GM12864 (cell line): ENCODE results near the gene FOXM1.
A peak's percentile ranks its signal among the peaks of the same experiment; 100 is the strongest.

Experiments used
- DNase-seq: peaks from one replicate; pipeline ENCODE4 v3.0.0-alpha.2; 2011; ENCODE audit warnings: low read depth
- H3K4me3 ChIP-seq: 2 replicates; pipeline ENCODE4 v1.5.1; 2011; ENCODE audit warnings: mild to moderate bottlenecking, low read depth, low read length, control low read depth
- CTCF ChIP-seq: IDR thresholded peaks from 2 replicates; pipeline ENCODE4 v1.5.1; 2011; ENCODE audit warnings: low read depth, mild to moderate bottlenecking, moderate library complexity, low read length, control low read depth, inconsistent platforms; ENCODE audit errors: missing control alignments

FOXM1 gene

DNA sequence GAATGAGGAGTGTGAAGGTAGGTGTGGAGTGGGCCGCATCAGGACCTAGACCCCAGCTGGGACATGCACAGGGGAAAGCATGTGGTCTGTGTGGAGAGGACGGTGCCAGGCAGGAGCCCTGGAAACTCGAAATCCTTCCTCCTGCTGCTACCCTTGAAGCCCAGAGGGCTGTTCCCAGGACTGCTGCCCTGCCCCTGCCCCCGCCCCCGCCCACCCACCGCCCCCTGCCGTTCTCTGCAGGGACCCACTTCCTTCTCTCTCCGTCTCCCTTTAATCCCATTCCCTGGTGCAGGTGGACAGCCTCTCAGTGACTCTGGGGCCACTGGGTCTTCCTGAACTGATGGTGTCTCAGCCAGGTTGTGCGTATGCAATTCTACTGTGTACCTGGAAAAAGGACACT is 56.5 kb downstream of the FOXM1 start:
- H3K4me3 ChIP-seq: no peak overlapping the region
- TF ChIP-seq CTCF: no peak
- no peak for DNase-seq

GRCh38 chr12:2819810-2820209 is 57.2 kb downstream of the FOXM1 start:
- DNase-seq: no peak
- no peak for TF ChIP-seq CTCF
- no peak overlapping the region for H3K4me3 ChIP-seq

DNA sequence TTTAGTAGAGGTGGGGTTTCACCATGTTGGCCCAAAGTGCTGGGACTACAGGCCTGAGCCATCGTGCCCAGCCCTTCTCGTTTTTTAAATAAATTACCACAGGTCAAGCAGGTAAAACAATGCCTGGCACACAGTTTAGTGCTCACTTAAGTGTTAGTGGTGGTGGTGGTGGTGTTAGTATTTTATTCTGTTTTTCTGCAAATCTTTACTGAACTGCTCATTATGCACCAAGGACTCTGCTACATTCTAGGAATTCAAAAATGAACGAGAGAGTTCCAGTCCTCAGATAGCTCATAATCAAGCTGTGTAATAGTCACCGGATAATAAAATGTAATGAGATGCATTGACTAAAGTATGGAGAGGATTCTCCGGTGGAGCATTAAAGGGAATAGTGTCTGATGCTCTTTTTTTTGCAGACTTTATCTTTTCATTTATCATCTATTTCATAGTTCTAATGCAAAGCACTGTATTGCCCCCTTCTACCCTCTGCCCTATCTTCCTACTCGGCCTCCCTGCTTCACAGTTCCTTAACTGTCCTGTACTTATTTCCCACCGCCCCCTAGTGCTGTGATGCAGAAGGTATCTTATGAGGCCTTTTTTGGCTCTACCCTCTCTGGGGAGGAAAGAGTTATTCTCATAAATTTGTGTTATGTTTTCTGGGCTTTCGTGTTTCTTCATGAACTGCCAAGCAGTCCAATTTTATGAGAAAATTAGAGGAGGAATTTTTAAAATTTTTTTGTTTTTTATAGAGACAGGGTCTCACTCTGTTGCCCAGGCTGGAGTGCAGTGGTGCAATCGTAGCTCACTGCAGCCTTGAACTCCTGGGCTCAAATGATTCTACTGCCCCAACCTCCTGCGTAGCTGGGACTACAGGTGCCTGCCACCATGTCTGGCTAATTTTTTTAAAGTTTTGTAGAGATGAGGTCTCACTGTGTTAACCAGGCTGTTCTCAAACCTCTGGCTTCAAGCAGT is 63.5 kb downstream of the FOXM1 start:
- peak; percentile 67 for TF ChIP-seq CTCF
- peak; percentile 31 for DNase-seq
- H3K4me3 ChIP-seq: peak overlapping the region; percentile 83

- peak; percentile 4 for TF ChIP-seq CTCF
- peak; percentile 97 for DNase-seq
- H3K4me3 ChIP-seq: peak within 1 kb of the TSS; percentile 83
Measured at GRCh38 chr12:2812290-2813213, 64.4 kb downstream of the FOXM1 start, which contains the start of gene ITFG2. Gene ITFG2, plus strand, starts transcription at chr12:2812668. Its CDS starts 93 bp downstream, at chr12:2812761.

DNA sequence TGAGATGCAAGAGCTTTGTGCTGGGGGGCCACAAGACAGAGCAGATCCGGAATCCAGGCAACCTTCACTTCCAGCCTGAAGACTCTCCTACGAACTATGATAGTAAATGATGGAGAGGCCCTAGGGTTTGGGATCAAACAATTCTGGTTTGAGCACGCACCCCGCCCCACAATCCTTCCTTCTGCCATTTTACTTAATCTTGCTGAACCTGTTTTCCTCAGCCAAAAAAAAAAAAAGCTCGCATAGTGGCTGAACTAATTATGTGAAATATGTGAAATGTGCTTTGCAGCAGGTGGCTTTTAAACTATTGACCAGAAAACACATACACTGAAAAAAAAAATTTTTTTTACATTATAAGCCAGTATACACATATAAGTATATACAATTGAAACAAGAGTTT is 65.2 kb downstream of the FOXM1 start:
- TF ChIP-seq CTCF: no peak
- DNase-seq: no peak
- H3K4me3 ChIP-seq: peak overlapping the region; percentile 83
